CD4-positive, alpha-beta T cell treated with Interleukin-17A for 4 hours (primary cell): ENCODE measurements around the gene NPHP4.

Source experiments
- DNase-seq: peaks from one replicate; pipeline ENCODE4 v3.0.0-alpha.2; 2020; ENCODE audit warnings: mixed read lengths

The NPHP4 gene

DNA sequence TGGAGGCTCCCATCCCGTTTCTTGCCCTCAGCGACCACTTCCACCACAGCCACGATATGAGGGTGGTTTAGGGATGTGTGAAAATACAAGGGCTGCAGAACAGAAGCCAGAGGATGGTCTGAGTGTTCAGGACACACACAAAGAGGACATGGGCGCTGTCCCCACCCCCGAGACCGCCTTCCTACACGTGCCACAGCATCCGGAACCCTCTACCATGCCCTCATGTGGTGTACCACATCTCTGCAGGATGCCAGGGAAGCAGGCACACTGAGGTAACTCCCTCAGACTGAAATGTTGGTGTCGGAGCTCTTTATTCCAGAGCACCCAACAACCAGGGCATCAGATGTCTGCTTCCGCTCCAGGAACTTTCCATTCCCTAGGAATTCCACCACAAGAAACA lies 23.1 kb downstream of the NPHP4 start:
- no peak for DNase-seq

DNA sequence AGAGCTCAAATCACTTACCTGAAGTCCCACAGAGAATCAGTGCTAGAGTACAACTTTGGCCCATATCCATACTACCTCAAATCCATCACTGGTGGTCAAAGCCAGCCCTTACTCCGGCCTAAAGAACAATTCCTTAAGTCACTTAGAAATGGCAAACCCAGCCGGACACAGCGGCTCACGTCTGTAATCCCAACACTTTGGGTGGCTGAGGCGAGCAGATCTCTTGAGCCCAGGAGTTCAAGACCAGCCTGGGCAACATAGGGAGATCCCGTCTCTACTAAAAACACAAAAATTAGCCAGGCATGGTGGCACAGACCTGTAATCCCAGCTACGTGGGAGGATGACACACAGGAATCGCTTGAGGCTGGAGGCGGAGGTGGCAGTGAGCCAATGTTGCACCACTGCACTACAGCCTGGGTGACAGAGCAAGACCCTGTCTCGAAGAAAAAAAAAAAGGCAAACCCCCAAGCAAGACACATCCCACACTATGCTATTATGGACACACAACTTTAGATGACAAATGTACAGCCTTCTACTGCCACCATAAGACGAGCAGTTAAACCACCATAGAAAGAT lies 24.0 kb downstream of the NPHP4 start:
- DNase-seq, result no peak

DNA sequence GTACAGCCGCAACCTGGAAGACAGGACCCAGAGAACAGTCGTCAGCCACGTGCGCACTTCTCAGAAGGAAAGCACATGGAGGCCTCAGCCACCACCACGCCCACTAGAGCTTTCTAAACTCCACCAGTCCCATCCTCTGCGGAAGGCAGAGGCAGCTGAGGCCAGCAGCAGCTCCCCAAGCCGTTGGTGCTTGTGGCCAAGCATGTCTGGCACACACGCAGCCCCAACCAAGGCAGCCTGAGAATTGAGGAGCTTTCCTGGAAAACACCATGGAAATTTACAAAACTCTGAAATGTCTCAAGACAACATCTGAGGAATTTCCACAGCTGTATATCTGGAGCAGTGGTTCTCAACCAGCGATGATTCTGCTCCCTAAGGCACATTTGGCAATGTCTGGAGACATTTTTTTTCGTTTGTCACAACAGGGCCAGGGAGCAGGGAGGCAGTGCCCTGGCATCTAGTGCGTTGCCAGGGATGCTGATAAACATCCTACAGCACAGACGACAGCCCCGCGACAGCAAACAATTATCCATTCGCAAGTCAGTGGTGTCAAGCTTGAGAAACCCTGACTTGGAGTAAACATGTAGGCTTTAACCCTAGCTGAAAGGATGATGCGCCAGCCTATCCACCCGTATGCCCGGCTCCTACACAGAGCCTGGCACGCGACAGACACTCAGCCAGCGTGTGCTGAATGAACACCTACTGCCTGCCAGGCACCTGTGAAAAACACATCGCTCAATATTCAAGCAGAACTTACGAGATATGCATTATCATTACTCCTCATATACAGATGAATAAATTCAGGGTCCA lies 24.7 kb downstream of the NPHP4 start:
- DNase-seq, result no peak

DNA sequence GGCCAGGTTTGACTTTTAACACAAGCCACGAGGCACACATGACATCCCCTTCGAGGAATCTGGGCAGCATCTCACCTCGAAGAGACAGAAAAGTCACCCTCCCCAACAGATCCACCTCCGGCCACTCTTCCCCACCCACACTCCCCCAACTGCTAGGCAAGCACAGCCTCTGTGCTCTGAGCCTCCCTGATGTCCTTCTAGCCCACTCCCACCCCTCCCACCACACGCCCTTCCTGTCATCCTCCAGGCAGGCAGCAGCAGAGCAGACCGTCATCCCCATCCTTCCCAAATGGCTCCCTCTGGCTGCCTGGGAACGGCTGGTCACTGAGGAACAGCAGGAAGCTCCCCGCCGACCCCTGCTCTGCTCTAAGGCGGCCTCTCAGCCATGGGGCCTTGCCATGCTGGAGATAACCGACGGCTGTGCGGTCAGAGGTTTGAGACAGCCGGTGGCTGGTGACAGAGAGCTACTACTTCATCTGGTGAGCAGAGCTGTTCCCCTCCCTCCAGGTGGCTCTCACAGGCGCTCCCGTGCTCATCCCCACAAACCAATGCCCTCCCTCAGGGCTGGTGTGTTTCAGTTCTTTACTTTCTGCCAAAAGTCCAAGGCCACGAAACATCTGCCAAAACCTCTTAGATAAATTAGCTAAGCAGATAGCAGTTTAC lies 25.6 kb downstream of the NPHP4 start:
- DNase-seq, result no peak

DNA sequence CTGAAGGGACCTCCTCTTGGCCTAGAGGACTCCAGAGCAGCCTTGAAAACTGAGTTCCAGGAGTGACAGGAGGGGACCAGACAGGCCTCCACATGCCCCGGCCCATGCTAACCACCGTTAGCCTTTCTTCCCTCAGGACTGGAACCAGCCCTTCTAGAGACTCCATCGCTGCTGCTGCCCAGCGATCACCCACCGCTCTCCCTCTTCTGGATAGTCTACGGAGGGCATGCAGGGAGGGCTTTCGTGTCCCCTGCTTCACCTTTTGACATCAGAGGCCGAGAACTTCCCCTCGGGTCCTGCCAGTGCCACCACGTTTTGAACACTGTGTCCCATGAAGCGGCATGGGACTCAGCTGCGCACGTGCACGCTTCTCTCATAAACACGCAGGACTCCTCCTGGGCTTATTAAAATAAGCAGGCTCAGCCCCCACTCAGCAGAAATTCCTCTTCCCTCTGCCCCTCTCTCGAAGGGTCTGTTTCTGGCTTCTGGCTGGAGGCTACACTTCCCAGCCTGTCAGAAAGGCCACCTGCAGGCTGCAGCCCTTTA lies 26.6 kb downstream of the NPHP4 start:
- DNase-seq, result no peak

DNA sequence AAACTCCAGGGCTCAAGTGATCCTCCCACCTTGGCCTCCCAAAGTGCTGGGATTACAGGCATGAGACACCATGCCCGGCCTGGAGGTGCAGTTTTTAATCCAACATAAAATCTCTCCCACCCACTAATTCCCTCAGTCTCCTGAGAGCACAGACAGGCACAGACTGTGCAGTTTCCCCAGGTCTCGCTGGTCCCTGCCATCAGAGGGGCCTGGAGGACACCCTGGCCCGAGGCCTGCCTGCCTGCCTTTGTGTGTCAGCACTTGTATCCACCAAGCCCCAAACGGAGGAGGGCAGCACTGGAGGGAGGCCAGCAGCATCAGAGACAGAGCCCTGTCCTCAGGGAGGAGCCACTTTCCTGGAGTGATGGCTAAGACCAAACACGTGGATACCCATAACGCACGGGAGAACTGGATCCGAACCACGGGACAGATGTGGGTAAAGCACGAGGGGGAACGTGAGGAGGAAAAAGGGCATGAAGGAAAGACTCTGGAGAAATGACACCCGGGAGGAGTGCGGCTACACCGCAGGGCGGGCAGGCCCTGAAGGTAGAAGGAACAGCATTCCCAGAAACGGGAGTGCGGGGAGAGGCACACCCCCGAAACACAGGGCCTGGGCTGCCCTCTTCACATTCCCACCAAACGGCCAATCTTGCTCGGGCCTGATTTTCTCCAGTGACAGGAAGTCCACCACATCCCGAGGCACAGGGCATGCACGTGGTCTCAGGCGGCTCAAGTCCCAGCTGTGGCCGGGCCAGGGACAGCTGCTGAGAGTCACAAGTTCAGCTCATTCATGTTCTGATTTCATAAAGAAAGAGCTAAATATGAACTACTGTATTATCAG lies 29.7 kb downstream of the NPHP4 start:
- DNase-seq, result no peak

DNA sequence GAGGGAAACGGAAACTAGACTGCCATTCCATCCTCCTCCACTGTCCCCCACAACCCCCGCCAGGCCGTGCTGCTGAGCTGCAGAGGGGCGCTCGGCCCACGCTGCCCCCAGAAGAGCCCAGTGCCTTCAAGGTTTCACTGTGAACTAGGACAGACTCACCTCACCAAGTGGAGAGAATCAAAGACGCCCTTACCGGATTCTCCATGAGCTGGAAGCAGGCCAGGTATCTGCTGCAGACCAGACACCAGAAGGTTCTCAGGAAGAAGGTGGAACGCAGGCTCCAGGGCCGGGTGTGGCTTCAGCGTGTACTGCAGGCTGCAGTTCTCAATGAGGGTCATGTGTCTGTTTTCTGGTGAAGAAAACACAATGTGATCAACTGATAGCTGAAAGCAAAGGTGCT lies 30.6 kb downstream of the NPHP4 start:
- DNase-seq, result no peak

DNA sequence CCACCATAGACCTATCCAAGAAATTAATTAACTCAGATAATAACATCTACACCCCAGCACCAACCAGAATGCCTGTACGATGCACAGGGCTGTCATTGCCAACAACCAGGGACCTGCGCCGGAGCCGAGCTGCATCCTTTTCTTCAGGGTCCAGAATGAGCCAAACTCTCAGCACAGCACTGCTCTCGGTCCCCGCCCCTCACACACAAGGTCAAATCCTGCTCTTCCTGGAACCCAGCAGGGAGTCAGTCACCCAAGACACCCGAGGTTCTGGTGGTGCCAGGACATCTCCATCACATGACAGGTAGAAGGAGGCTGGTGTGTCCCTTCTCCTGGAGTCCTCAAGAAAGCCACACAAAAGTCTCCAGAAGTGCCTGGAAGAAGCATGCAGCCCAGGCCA lies 31.9 kb downstream of the NPHP4 start:
- DNase-seq, result no peak

DNA sequence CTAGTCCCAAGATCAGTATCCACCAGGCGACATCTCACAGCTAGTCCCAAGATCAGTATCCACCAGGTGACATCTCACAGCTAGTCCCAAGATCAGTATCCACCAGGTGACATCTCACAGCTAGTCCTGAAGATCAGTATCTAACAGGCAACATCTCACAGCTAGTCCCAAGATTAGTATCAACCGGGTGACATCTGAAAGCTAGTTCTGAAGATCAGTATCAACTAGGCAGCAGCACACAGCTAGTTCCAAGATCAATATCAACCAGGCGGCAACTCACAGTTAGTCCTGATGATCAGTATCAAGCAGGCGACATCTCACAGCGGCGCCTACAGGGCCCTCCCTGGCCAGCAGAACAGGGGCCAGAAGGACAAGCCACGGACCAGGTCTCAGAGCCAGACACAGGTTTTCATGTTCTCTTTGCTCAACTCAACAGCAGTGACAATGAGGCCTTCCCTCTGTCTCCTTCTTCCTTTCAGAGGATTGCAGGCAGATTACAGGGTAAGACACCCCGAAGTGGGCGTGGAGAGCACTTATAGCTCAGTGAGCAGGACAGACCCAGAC lies 32.5 kb downstream of the NPHP4 start:
- no peak for DNase-seq

DNA sequence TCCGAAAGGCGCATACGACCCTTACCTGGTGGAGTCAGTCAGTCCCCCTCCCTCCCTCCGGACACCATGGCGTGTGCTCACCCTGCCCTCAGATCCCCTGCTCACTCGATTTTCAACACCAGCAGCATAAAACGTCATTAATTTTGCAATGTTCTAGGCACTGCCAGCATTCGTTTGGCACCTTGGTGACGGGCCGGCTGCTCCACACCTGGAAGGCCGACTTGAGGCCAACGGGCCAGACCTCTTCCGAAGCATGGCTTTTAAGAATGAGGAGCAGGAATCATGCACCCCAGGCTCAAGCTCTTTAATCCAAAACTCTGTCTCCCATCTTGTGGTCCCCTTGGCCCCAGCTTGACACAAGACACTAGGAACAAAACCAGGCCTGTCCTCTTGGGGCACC lies 33.1 kb downstream of the NPHP4 start:
- DNase-seq, result no peak

DNA sequence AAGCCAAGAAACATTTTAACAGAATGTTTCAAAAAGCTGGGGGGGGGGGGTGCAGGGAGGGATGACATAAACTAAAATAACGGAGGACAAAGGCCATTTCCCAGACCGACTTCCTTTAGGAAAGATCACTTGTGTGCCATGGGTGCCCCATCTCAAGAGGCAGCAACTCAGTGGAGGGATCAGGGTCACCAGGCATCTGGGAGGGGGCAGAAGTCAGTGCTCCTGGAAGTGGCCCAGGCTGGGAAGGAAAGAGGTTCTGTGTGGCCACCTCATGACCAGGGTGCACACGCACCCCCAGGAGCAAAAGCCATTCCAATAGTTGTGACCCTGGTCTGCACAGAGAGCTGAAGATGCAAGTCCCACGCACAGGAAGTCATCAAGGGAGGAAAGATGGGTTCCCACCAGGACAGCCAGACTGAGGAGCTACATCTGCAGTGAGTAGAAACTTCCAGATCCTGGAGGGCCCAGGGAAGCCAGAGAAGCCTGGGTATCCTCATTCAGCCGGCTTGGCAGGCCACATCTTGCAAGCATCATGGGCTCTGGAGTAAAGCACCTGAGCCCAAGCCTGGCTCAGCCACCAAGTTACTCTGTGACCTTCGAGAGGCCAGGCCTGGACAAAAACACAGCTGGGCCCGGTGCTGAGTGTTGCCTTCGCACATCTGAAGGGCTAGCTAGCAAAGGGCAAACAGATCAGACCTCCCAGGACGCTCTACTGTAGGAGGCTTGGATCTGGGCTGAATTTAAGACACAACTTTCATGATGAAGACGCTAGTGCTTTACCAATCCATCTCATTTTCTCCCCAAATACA lies 36.0 kb downstream of the NPHP4 start:
- no peak for DNase-seq

DNA sequence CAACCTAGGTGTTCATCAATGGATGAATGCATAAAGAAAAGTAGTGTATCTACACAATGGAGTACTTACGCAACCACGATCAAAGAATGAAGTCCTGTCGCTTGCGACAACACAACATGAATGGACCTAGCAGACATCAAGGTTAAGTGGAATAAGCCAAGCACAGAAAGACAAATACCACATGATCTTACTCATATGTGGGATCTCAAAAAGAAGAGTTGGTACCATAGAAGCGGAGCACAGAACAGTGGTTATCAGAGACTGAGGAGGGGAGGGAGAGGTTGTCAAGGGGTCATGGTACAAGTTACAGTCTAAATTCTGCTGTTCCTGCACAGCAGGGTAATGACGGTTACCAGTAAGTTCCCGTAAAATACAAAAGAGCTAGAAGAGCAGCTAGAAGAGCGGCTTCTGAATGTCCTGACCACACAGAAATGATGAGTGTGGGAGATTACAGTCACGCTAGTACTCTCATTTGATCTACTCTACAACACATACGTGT lies 36.7 kb downstream of the NPHP4 start:
- no peak for DNase-seq

DNA sequence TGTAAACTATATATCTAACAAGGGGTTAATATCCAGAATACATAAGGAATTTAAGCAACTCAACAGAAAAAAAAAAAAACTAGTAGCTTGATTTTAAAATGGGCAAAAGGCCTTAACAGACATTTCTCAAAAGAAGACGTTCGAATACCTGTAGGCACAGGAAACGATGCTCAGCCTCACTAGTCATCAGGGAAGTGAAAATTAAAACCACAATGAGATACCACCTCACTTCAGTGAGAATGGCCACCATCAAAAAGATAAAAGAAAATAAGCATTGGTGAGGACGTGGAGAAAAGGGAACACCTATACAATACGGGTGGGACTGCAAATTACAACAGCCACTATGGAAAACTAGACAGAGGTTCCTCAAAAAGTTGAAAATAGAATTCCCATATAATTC lies 37.3 kb downstream of the NPHP4 start:
- DNase-seq, result no peak

DNA sequence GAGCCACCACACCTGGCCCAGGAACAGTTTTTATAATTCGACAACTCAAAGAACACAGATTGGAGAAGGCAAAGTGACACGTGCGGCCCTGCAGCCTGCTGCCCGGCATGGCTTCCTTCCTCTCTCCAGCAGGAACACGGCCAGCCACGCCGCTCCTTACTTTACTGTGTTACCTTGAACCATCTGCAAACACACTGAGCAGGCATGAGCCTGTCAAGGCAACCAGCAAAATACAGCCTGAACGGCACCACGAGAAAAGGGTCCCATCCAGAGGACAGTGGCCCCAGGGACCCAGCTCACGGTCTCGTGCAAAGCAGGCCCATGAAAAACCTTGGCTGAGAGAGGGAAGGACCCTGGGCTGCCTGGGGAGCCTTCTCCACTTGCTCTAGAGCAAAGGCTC lies 38.8 kb downstream of the NPHP4 start:
- DNase-seq, result no peak

DNA sequence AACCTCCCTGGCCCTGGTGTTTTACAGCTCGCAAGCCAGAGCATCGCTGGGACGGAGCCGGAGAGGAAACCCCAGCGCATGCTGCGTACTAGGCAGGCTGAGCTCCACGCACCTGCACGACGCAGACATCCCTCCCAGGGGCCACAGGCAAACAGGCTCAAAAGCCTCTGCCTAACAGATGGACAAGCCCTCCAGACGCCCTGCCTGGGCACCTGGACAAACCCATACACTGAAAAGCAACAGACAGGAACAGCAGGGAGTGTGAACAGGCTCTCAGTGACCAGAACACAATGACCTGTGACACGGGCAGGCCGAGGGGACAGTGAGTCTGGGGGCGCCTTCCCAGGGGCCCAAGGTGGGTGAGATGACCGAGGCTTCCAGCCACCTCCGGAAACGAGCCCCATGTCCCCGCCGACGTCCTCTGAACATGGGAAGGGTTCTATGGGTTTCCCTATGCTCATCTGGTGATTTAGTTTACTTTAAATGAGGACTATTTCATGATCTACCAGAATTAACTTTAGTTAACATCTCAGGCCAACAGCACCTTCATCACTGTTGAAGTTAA lies 40.3 kb downstream of the NPHP4 start:
- DNase-seq, result no peak

DNA sequence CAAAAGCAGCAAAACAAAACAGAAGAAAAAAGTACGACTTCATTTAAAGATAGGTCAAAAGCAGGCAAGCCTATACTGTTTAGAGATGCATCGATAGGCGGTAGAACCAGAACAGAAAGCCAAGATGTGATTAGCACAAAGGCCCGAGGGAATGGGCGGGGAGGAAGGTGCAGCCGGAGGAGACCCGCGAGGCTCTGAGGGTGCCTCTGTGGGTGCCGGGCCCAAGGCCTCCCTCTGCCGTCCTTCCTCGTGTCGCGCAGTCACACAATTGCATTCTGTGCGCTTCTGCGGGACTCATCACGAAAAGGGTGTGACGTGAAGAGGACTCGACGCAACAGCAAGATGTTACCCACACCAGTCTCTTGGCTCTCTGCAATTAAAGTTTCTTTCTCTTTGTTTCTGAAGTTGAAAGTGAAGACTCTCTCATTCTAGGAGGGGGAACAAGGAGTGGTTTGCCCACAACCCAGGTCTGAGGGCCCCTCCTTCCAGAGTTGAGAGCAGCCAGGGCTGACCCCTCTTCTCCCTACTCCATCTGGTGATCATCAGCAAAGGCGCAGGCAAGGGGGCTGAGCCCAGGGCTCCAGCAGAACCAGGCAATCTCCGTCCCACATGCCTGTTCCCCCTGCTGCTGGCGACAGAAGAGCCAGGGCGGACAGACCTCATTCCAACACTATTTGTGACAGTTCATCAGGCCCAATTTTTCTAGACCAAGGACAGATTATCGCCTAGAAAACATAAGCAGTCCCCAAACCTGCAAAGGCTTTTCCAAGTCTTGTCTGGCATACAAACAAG lies 41.0 kb downstream of the NPHP4 start:
- DNase-seq, result no peak

DNA sequence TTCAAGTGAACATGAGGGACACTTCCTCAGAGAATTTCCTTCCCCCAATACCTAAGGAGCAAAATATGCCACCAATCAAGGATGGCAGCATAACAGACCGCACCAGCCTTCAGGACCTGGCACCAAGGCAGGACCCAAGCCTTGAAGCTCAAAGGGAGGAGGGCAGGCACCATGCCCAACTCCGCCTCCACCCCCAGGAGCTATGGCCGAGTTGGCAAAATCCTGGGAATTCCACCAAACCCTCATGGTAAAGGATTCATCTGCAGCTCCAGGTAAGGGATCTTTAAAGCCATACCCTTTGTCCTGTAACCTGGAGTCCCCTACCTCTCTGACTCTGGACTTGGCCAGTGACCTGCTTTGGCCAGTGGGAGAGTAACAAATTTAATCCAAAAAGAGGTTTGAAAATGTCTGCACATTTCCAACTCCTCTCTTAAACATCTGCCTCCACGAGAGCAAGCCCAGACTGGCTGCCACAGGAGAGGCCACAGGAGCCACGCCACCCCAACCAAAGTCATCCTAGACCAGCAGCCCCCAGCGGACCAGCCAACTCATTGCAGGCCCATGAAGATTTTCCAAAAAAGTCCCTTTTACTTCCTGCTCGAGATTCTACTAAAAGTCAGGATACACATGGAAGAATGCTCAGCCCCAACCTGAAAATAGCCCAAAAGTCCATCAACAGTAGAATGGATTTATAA lies 41.9 kb downstream of the NPHP4 start:
- DNase-seq, result no peak

DNA sequence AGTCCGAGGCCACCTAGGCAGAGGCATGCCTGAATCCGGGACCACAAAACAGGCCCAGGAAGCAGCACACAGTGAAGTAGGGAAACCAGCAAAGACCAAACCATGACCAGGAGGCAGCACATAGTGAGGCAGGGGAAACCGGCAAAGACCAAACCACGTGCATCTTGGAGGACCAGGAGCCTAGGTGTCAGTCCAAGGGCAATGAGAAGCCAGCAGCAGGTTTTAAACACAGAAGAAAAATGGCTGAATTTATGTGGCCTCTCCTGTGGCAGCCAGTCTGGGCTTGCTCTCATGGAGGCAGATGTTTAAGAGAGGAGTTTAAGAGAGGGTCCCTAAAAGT lies 42.5 kb downstream of the NPHP4 start:
- no peak for DNase-seq

DNA sequence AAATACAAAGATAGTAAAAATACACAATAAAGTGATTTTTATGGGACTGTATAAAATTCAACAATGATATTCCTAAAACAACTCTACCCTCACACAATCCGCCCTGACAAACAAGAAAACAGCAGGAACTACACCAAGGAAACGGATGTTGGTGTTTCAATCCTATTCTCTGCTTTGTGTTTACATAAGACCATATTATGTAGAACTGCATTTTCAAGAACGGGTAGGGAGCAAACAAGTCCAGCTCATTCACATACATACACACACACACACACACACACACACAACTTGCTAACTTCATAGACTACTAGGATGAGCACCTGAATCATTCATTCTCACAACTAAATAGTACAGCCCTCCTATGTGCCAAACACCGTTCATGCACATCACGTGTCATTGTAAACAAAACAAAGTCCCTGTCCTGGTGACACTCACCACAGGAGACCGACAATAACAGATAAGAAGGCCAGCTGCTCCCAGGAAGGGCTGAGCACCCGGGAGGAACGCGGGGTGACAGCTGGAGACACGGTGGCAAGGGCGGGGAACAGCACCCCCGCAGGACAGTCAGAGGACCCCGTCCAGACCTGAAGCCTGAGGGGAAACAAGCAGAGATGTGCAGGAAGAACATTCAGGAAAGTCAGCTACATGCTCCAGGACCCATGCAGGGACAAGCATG lies 43.0 kb downstream of the NPHP4 start:
- no peak for DNase-seq

DNA sequence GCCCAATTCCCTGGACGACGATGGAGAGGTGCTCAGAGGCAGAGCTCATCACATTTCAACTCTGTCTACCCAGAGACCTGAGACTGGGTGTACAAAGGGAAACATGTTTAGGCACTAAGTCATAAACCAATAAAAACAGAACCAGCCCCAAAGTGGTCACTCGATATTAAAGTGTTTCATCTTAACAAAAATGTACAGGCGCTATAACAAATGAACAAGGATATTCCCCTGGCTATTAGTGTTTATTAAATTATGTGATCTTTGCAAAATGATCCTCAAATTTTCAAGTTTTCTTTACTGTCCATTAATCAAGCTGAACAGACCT lies 43.6 kb downstream of the NPHP4 start:
- no peak for DNase-seq
